ENCODE measurements around the gene PLAGL2.

PLAGL2 gene

GRCh38 chr20:32230707-32231106 lies 23.2 kb upstream of the PLAGL2 start:
- no peak for DNase-seq (ENCODE audit: low read depth in 2 of 2)

GRCh38 chr20:32229251-32229747 lies 21.8 kb upstream of the PLAGL2 start:
- DNase-seq (ENCODE audit: low read depth in 2 of 2): no peak

- DNase-seq (ENCODE audit: low read depth in 2 of 2): no peak
These were observed 20.5 kb upstream of the PLAGL2 start for GRCh38 chr20:32227744-32228688.

- DNase-seq (ENCODE audit: low read depth in 2 of 2): no peak
These were observed 19.8 kb upstream of the PLAGL2 start for GRCh38 chr20:32227306-32227705.

GRCh38 chr20:32226391-32226790 lies 18.8 kb upstream of the PLAGL2 start:
- DNase-seq (ENCODE audit: low read depth in 2 of 2): no peak

- DNase-seq (ENCODE audit: low read depth in 2 of 2): no peak
These were observed 16.9 kb upstream of the PLAGL2 start for GRCh38 chr20:32224463-32224862.

- DNase-seq (ENCODE audit: low read depth in 2 of 2): no peak
These were observed 10.8 kb upstream of the PLAGL2 start for GRCh38 chr20:32218156-32218900.

- DNase-seq (ENCODE audit: low read depth in 2 of 2): no peak
These were observed 8.9 kb upstream of the PLAGL2 start for GRCh38 chr20:32216179-32217142.

GRCh38 chr20:32215729-32216128 lies 8.2 kb upstream of the PLAGL2 start:
- DNase-seq (ENCODE audit: low read depth in 2 of 2): no peak

GRCh38 chr20:32215147-32215546 lies 7.6 kb upstream of the PLAGL2 start:
- DNase-seq (ENCODE audit: low read depth in 2 of 2): no peak

- DNase-seq (ENCODE audit: low read depth in 2 of 2): no peak
These were observed 6.3 kb upstream of the PLAGL2 start for GRCh38 chr20:32213870-32214269.

GRCh38 chr20:32209850-32210605 lies 2.5 kb upstream of the PLAGL2 start:
- no peak for DNase-seq (ENCODE audit: low read depth in 2 of 2)

- no peak for DNase-seq (ENCODE audit: low read depth in 2 of 2)
These were observed 1.1 kb upstream of the PLAGL2 start for GRCh38 chr20:32208499-32209154.

- DNase-seq (ENCODE audit: low read depth in 2 of 2): no peak
These were observed 550 bp downstream of the PLAGL2 start for GRCh38 chr20:32206760-32207625.

GRCh38 chr20:32205843-32206759 lies 1.4 kb downstream of the PLAGL2 start:
- no peak for DNase-seq (ENCODE audit: low read depth in 2 of 2)

GRCh38 chr20:32205110-32205842 lies 2.3 kb downstream of the PLAGL2 start:
- no peak for DNase-seq (ENCODE audit: low read depth in 2 of 2)
